C1 segment of cervical spinal cord (tissue), 14 donors: ENCODE data around the gene KRTAP20-3.

Experiments
- DNase-seq, 14 donors: peaks; one replicate each; lab custom pipeline; 2025; lab: John Stamatoyannopoulos, UW

The KRTAP20-3 gene

GRCh38 chr21:30642564-30642963, at the start of gene KRTAP20-3:
Gene KRTAP20-3, plus strand, starts transcription at chr21:30642864.
- no peak for DNase-seq

- no peak for DNase-seq
These were observed 43.9 kb upstream of the KRTAP20-3 start, which contains the start of gene KRTAP6-2 for GRCh38 chr21:30598802-30599201. Gene KRTAP6-2, minus strand, starts transcription at chr21:30598902. Its CDS starts 28 bp downstream, at chr21:30598874.

- no peak for DNase-seq
These were observed 41.9 kb upstream of the KRTAP20-3 start, which contains the start of gene KRTAP22-1 for GRCh38 chr21:30600787-30601186. Gene KRTAP22-1, plus strand, starts transcription at chr21:30601087.

GRCh38 chr21:30605968-30606367, 36.7 kb upstream of the KRTAP20-3 start:
- DNase-seq: no peak

GRCh38 chr21:30612132-30612531, 30.5 kb upstream of the KRTAP20-3 start:
- no peak for DNase-seq

GRCh38 chr21:30613836-30614235, 28.8 kb upstream of the KRTAP20-3 start, which contains the start of gene KRTAP6-1:
Gene KRTAP6-1, minus strand, starts transcription at chr21:30613930. Its CDS starts 26 bp downstream, at chr21:30613904.
- DNase-seq: no peak

GRCh38 chr21:30615199-30615598, 27.5 kb upstream of the KRTAP20-3 start:
- no peak for DNase-seq

- DNase-seq: no peak
These were observed 26.5 kb upstream of the KRTAP20-3 start, which contains the start of gene KRTAP20-1 for GRCh38 chr21:30616125-30616524. Gene KRTAP20-1, plus strand, starts transcription at chr21:30616425. Its CDS starts 30 bp downstream, at chr21:30616455.

- DNase-seq: no peak
These were observed 22.6 kb upstream of the KRTAP20-3 start for GRCh38 chr21:30620080-30620479.

GRCh38 chr21:30620522-30620921, 22.1 kb upstream of the KRTAP20-3 start, which contains the start of gene KRTAP20-4:
Gene KRTAP20-4, plus strand, starts transcription at chr21:30620627.
- no peak for DNase-seq

GRCh38 chr21:30623362-30623761, 19.3 kb upstream of the KRTAP20-3 start:
- no peak for DNase-seq

- DNase-seq: no peak
These were observed 17.1 kb upstream of the KRTAP20-3 start for GRCh38 chr21:30625449-30626165.

GRCh38 chr21:30628109-30628508, 14.6 kb upstream of the KRTAP20-3 start:
- DNase-seq: no peak

- DNase-seq: no peak
These were observed 13.5 kb upstream of the KRTAP20-3 start for GRCh38 chr21:30629200-30629599.

GRCh38 chr21:30634906-30635305, 7.8 kb upstream of the KRTAP20-3 start, which contains the start of gene KRTAP20-2:
Gene KRTAP20-2, plus strand, starts transcription at chr21:30635206. Its CDS starts 58 bp downstream, at chr21:30635264.
- DNase-seq: no peak

- DNase-seq: no peak
These were observed 4.0 kb upstream of the KRTAP20-3 start for GRCh38 chr21:30638686-30639085.

- no peak for DNase-seq
These were observed 4.3 kb downstream of the KRTAP20-3 start for GRCh38 chr21:30646904-30647414.

GRCh38 chr21:30652891-30653290, 10.2 kb downstream of the KRTAP20-3 start:
- DNase-seq: no peak

GRCh38 chr21:30668776-30669175, 26.1 kb downstream of the KRTAP20-3 start:
- no peak for DNase-seq

- DNase-seq: no peak
These were observed 30.5 kb downstream of the KRTAP20-3 start for GRCh38 chr21:30672985-30673650.

GRCh38 chr21:30674312-30674711, 31.6 kb downstream of the KRTAP20-3 start:
- DNase-seq: no peak

GRCh38 chr21:30676737-30677136, 34.1 kb downstream of the KRTAP20-3 start:
- DNase-seq: no peak
